Ishikawa (cell line): ENCODE results near the gene FLYWCH1.

Source experiments
- EP300 ChIP-seq: IDR thresholded peaks from 2 replicates; pipeline ENCODE4 v1.6.1; 2012; ENCODE audit warnings: borderline replicate concordance
- FOXM1 ChIP-seq: IDR thresholded peaks from 2 replicates; pipeline ENCODE4 v1.6.1; 2012; ENCODE audit warnings: low read depth, borderline replicate concordance
- RAD21 ChIP-seq: IDR thresholded peaks from 2 replicates; pipeline ENCODE4 v1.6.1; 2012; ENCODE audit warnings: low read depth
- REST ChIP-seq: IDR thresholded peaks from 2 replicates; pipeline ENCODE4 v1.6.1; 2012; ENCODE audit warnings: low read depth, mild to moderate bottlenecking
- TAF1 ChIP-seq: IDR thresholded peaks from 2 replicates; pipeline ENCODE4 v1.6.1; 2012; ENCODE audit warnings: low read depth, mild to moderate bottlenecking
- TEAD4 ChIP-seq: IDR thresholded peaks from 2 replicates; pipeline ENCODE4 v1.6.1; 2012
- USF1 ChIP-seq: IDR thresholded peaks from 2 replicates; pipeline ENCODE4 v1.6.1; 2012

- TF ChIP-seq EP300, result no peak
- TF ChIP-seq TAF1, result no peak
- TF ChIP-seq TEAD4, result no peak
- TF ChIP-seq RAD21, result no peak
- TF ChIP-seq REST, result no peak
- no peak for TF ChIP-seq USF1
- TF ChIP-seq FOXM1, result no peak
Observed at GRCh38 chr16:2974319-2975056, 62.8 kb downstream of the FLYWCH1 start.
